ENCODE measurements around the gene CCR4. TPM values are rescaled to one million over a fixed set of nuclear protein-coding genes. Genes with fewer than 3 reads are reported as not detected.
A peak's percentile ranks its signal among the peaks of the same experiment; 100 is the strongest.
"Not testable (repeated sequence)": the region's sequence is repeated elsewhere in the genome, so short reads cannot be mapped to it uniquely, and the experiment has no call there.

The CCR4 gene
- total RNA-seq, 2 donors from 2014 or later = 117 to 149 TPM

DNA sequence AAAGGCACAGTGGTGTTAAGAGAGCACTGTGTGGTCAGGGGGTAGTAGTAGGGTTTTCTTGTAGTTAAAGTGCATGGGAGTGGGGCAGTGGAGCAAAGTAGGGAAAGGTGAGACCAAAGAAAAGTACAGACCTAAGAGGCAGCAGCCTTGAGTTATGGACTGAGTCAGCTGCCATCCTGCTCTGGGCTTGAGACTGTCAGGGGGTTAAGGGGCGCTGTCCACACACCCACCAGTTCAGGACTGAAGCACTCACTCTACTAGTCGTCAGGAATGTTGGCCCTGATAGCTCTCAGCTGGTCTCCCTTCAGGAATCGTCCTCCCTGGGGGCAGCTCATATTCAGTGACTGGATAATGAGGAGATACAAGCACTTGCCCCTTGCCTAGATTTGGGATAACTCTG lies 7.9 kb downstream of the CCR4 start:
- Mint-ChIP-seq H3K27ac (peak overlapping the region; percentile 99), H3K4me1 (peaks cover 47% of the 10 kb centered on the region), H3K27me3 (no peaks in the 10 kb centered on the region), H3K4me3 (peak overlapping the region; percentile 33), H3K36me3 (ENCODE audit: low read depth) (peaks cover 3% of the 10 kb centered on the region)
- ATAC-seq = no peak
- DNase-seq = no peak
- H3K9me3 ChIP-seq (ENCODE audit: control insufficient read depth, low read length, poor library complexity, severe bottlenecking) = no peaks in the 10 kb centered on the region

DNA sequence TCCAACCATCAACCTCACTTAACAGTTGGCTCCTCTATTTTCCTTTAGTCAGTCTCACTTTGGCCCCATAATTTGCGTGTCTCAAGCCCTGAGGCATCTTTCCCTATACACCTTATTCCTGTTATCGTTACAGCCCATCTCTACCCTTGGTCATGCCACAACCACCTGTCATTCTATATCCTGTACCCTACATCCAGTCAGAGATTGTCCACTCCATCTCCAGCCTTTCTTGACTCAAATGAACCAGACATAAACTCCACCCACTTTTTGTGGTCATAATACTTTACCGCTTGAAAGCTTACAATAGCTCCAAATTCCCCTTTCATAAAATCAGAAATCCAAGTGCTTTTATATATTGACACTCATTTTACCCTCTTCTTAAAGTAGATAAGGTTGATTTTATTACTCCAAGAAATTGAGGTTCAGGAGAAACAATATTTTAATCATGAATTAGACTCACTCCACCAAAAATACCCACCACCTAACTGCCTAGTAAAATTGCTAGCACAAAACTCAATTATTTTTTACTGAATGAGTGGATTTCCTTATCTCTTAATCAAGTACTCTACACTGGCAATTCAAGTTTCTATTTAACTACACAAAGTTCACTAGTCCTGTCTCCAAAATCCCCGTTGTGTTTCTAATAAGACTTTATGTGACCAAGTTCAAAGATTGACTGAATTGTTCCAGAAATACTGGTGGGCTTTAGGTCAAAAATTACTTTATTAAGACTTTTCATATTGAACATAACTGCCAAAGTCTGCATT lies 9.1 kb downstream of the CCR4 start:
- H3K9me3 ChIP-seq (ENCODE audit: control insufficient read depth, low read length, poor library complexity, severe bottlenecking) = peaks cover 4% of the 10 kb centered on the region
- Mint-ChIP-seq H3K4me3 (peak overlapping the region; percentile 33), H3K27ac (peak overlapping the region; percentile 99), H3K4me1 (peaks cover 40% of the 10 kb centered on the region), H3K27me3 (no peaks in the 10 kb centered on the region), H3K36me3 (ENCODE audit: low read depth) (peaks cover 7% of the 10 kb centered on the region)
- no peak for DNase-seq
- ATAC-seq = peak; percentile 35

DNA sequence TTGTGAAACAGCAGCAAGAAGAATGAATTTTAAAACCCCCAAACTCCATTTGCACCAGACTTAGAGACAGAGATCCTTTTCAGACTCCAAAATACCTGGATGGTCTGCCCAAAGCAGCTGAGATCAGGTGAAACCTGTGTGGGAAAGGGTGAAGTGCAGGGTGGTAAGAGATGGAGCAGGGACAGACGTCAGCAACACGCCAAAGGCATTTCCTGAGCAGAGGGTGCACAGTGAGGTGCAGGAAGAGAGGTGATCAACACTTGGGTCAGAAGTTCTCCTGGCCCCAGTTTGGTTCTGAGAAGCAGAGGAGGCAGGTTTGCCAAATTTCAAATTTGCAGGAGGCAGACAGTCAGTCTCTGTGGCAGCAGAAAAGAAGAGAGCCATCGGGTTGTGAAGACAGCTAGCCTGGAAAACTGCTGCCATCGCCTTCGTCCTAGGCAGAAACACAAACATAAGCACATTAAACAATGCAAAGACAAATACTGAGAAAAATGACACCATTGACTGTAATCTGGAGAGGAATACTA lies 9.8 kb downstream of the CCR4 start:
- H3K27me3 Mint-ChIP-seq = no peaks in the 10 kb centered on the region
- H3K36me3 Mint-ChIP-seq (ENCODE audit: low read depth) = peaks cover 7% of the 10 kb centered on the region
- peaks cover 5% of the 10 kb centered on the region for H3K9me3 ChIP-seq (ENCODE audit: control insufficient read depth, low read length, poor library complexity, severe bottlenecking)
- H3K27ac Mint-ChIP-seq = peak overlapping the region; percentile 99
- peak in 2 of 3 donors; percentile 46 to 52 for DNase-seq
- peak overlapping the region; percentile 33 for H3K4me3 Mint-ChIP-seq
- H3K4me1 Mint-ChIP-seq = peaks cover 39% of the 10 kb centered on the region
- ATAC-seq = peak; percentile 61

DNA sequence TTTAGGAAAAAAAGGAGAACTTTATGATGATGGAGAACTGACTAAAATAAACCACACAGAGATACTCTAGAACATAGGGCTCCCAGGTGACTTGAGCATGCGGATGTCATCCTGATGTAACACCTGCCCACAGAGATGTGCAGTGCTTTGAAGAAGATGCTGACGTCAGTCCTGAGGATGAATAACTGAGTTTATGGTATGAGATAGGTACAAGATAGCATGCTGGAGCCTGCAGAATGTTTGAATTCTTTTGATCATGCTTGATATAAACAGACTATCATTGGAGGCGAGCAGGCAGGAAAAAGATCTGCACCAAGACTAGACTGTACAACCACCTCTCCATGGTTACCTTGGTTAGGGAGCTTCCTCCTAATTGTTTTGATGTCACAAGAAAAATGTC lies 12.4 kb downstream of the CCR4 start:
- DNase-seq (peak in 2 of 3 donors; percentile 33 to 56), ATAC-seq (peak; percentile 80)
- Mint-ChIP-seq H3K4me1 (peaks cover 35% of the 10 kb centered on the region), H3K27ac (peak overlapping the region; percentile 99), H3K4me3 (no peak overlapping the region), H3K36me3 (ENCODE audit: low read depth) (peaks cover 7% of the 10 kb centered on the region), H3K27me3 (no peaks in the 10 kb centered on the region)
- peaks cover 5% of the 10 kb centered on the region for H3K9me3 ChIP-seq (ENCODE audit: control insufficient read depth, low read length, poor library complexity, severe bottlenecking)

DNA sequence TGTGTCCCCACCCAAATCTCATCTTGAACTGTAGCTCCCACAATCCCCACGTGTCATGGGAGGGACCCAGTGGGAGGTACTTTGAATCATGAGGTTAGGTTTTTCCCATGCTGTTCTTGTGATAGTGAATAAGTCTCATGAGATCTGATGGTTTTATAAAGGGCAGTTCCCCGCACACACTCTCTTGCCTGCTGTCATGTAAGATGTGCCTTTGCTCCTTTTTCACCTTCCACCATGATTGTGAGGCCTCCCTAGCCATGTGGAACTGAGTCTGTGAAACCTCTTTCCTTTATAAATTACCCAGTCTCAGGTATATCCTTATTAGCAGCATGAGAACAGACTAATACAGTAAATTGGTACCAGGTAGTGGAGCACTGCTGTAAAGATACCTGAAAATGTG lies 13.3 kb downstream of the CCR4 start:
- DNase-seq; H3K9me3 ChIP-seq (ENCODE audit: control insufficient read depth, low read length, poor library complexity, severe bottlenecking); H3K27me3 Mint-ChIP-seq; H3K4me3 Mint-ChIP-seq; ATAC-seq; H3K36me3 Mint-ChIP-seq (ENCODE audit: low read depth): not testable (repeated sequence)
- H3K27ac Mint-ChIP-seq = peak overlapping the region; percentile 99
- H3K4me1 Mint-ChIP-seq = peaks cover 27% of the 10 kb centered on the region

DNA sequence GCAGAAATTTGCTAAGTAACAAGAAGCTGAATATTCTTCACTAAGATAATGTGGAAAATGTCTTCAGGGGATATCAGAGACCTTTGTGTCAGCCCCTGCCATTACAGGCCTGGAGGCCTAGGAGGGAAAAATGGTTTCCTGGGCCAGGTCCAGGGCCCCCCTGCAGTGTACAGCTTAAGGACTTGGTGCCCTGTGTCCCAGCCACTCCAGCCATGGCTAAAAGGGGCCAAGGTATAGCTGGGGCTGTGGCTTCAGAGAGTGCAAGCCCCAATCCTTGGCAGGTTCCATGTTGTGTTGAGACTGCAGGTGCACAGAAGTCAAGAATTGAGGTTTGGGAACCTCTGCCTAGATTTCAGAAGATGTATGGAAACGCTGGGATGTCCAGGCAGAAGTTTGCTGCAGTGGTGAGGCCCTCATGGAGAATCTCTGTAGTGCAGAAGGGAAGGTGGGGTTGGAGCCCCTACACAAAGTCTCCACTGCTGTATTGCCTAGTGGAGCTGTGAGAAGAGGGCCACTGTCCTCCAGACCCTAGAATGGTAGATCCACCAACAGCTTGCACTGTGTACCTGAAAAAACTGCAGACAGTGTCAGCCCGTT lies 14.3 kb downstream of the CCR4 start:
- H3K4me3 Mint-ChIP-seq; H3K27me3 Mint-ChIP-seq; H3K9me3 ChIP-seq (ENCODE audit: control insufficient read depth, low read length, poor library complexity, severe bottlenecking); H3K36me3 Mint-ChIP-seq (ENCODE audit: low read depth); ATAC-seq; DNase-seq: not testable (repeated sequence)
- H3K4me1 Mint-ChIP-seq = peaks cover 19% of the 10 kb centered on the region
- peak overlapping the region; percentile 99 for H3K27ac Mint-ChIP-seq

DNA sequence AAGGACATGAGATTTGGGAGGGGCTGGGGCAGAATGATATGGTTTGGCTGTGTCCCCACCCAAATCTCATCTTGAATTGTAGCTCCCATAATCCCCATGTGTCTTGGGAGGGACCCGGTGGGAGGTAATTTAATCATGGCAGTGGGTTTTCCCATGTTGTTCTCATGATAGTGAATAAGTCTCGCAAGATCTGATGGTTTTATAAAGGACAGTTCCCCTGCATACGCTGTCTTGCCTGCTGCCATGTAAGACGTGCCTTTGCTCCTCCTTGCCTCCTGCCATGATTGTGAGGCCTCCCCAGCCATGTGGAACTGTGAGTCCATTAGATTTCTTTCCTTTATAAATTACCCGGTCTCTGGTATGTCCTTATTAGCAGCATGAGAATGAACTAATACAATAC lies 15.2 kb downstream of the CCR4 start:
- not testable (repeated sequence) for H3K36me3 Mint-ChIP-seq (ENCODE audit: low read depth)
- H3K27ac Mint-ChIP-seq = peak overlapping the region; percentile 99

DNA sequence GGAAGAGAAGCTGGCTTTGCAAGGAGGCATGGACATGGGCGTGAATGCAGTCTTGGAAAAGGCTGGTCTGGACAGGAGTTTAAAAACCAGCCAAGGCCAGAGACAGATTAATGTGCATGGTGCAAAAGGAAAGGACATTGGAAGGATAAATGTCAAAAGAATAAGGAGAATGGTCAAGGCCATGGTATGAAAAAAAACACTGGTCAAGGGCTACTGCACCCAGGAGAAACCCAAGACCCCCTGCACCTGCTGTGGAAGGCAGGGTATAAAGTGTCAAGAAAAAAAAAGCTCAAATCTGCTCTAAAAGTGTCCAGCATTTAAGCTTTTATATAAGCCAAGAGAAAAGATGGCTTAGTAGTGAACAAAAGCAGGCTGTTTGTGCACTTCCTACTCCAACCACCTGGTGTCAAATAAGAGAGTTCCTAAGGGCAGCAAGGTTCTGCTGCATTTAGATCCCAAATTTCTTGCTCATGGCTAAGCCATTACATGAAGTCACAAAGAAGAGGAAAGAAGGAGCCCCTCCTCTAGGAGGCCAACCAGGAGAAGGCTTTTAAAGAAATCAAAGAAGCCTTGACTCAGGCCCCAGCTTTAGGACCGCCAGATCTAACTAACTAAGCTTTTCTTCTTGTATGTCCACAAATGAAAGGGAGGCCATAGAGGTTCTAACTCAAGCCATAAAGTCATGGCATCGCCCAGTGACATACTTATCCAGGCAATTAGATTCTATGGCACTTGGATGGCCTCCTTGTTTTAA lies 16.9 kb downstream of the CCR4 start:
- Mint-ChIP-seq H3K27ac (peak overlapping the region; percentile 99), H3K27me3 (no peaks in the 10 kb centered on the region), H3K36me3 (ENCODE audit: low read depth) (peaks cover 4% of the 10 kb centered on the region), H3K4me1 (peaks cover 23% of the 10 kb centered on the region), H3K4me3 (no peak overlapping the region)
- DNase-seq (no peak), ATAC-seq (no peak)
- peaks cover 5% of the 10 kb centered on the region for H3K9me3 ChIP-seq (ENCODE audit: control insufficient read depth, low read length, poor library complexity, severe bottlenecking)

More for the DNA sequence above, 15.2 kb downstream of the CCR4 start:
- not testable (repeated sequence) for ATAC-seq; DNase-seq; H3K9me3 ChIP-seq (ENCODE audit: control insufficient read depth, low read length, poor library complexity, severe bottlenecking); H3K4me3 Mint-ChIP-seq; H3K27me3 Mint-ChIP-seq
- peaks cover 11% of the 10 kb centered on the region for H3K4me1 Mint-ChIP-seq

DNA sequence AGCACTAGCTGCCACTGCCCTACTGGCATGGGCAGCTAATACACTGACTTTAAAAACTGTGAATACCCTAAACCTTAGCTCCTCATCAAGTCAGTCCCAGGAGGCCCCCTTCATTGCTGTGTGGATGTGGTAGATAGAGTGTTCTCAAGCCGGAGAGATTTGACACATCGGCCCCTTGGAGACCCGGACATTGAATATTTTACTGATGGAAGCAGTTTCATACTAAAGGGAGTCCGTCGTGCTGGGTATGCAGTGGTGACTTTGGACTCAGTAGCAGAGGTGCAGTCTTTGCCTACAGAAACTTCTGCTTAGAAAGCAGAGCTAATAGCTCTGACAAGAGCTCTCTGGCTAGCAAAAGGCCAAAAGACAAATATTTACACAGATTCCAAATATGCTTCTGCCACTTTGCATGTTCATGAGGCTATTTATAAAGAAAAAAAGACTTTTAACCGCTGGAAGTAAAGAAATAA lies 17.5 kb downstream of the CCR4 start:
- ATAC-seq (no peak), DNase-seq (no peak)
- no peak overlapping the region for H3K4me3 Mint-ChIP-seq
- peaks cover 4% of the 10 kb centered on the region for H3K36me3 Mint-ChIP-seq (ENCODE audit: low read depth)
- H3K27ac Mint-ChIP-seq = peak overlapping the region; percentile 79
- H3K4me1 Mint-ChIP-seq = peaks cover 23% of the 10 kb centered on the region
- peaks cover 5% of the 10 kb centered on the region for H3K9me3 ChIP-seq (ENCODE audit: control insufficient read depth, low read length, poor library complexity, severe bottlenecking)
- H3K27me3 Mint-ChIP-seq = no peaks in the 10 kb centered on the region

DNA sequence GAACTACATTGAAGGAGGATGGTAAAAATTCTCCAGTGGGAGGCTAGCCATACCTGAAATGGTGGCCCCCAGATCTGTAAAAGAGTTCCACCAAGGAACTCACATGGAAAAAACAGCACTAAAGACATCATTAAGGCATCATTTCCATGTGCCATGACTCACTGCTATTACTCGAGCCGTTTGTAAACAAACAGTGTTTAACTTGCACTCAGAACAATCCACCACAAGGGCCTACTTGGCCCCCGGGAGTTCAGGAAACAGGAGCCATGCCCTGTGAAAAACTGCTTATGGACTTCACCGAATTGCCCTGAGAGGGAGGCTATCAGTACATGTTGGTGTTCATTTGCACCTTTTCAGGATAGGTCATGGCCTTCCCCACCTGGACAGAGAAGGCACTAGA lies 18.2 kb downstream of the CCR4 start:
- H3K27ac Mint-ChIP-seq = peak overlapping the region; percentile 79
- H3K9me3 ChIP-seq (ENCODE audit: control insufficient read depth, low read length, poor library complexity, severe bottlenecking) = peaks cover 7% of the 10 kb centered on the region
- peaks cover 24% of the 10 kb centered on the region for H3K4me1 Mint-ChIP-seq
- peaks cover 4% of the 10 kb centered on the region for H3K36me3 Mint-ChIP-seq (ENCODE audit: low read depth)
- ATAC-seq = no peak
- H3K4me3 Mint-ChIP-seq = no peak overlapping the region
- no peak for DNase-seq
- H3K27me3 Mint-ChIP-seq = no peaks in the 10 kb centered on the region

DNA sequence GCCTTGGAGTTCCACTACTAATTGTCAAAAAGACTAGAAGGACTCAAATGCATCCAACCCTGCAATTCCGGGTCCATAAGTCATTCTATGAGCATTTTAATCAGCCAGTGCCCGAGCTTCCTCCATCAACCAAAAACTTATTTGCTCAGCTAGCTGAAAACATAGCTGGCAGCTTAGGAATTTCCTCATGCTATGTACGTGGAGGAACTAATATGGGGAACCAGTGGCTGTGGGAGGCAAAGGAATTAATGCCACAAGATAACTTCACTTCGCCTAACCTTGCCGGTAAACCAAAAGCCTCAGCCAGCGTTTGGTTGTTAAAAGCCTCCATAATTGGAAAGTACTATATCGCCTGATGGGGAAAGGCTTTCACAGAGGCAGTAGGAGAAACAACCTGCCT lies 19.8 kb downstream of the CCR4 start:
- ATAC-seq; H3K36me3 Mint-ChIP-seq (ENCODE audit: low read depth); H3K9me3 ChIP-seq (ENCODE audit: control insufficient read depth, low read length, poor library complexity, severe bottlenecking); DNase-seq; H3K27me3 Mint-ChIP-seq; H3K4me3 Mint-ChIP-seq: not testable (repeated sequence)
- H3K27ac Mint-ChIP-seq = peak overlapping the region; percentile 14
- H3K4me1 Mint-ChIP-seq = peaks cover 37% of the 10 kb centered on the region

DNA sequence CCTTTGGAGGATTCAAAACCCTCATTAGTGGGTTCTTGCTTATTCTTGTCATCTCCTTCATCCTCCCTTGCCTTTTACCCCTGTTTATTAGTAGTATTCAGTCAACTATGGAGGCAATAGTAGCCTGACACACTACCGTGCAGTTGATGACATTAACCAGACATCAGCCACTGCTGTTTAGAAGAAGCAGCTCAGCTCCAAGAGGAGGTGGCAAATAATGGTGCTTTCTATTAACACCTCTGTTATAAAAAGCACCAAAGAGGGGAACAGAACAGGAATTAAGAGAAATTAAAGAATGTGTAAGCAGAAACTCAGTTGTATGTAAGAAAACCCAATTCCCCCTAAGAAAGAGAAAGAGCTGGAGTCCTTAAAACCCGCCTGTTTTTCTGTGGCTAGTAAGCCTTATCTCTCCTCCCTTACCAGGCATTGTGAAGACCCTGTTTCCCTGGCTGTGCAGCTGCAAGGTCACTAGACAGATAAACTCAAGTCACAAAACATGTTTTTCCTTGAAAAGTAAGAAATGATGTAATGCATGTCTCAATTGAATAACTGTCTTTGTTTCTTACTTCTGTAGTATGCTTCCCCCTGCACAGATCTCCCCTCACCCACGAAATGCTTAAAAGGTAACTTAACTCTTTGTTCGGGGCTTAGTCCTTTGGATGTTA lies 21.2 kb downstream of the CCR4 start:
- Mint-ChIP-seq H3K27ac (peak overlapping the region; percentile 87), H3K27me3 (no peaks in the 10 kb centered on the region), H3K36me3 (ENCODE audit: low read depth) (no peaks in the 10 kb centered on the region), H3K4me1 (peaks cover 41% of the 10 kb centered on the region), H3K4me3 (peak overlapping the region; percentile 63)
- peaks cover 3% of the 10 kb centered on the region for H3K9me3 ChIP-seq (ENCODE audit: control insufficient read depth, low read length, poor library complexity, severe bottlenecking)
- no peak for DNase-seq
- no peak for ATAC-seq
